Measurements from ENCODE around the gene XDH.

- TF ChIP-seq POLR2A (IDR thresholded peaks at IDR 0.05) (no peak), CTCF (IDR thresholded peaks at IDR 0.05) (no peak), POLR2AphosphoS5 (IDR thresholded peaks at IDR 0.05) (peak in 2 of 3 donors; percentile 61 to 70), EP300 (IDR thresholded peaks at IDR 0.05) (no peak)
These were observed 24.2 kb downstream of the XDH start for GRCh38 chr2:31390324-31390723.

Measured in suprapubic skin (tissue), 4 donors.